HG02885 (cell line): ENCODE measurements around the gene MAN2A1.

Source experiments
- ATAC-seq: cut with Tn5 transposase; IDR thresholded peaks from one replicate; pipeline ENCODE4 v1.9.1; 2021; ENCODE audit warnings: mild to moderate bottlenecking; ENCODE audit not compliant: unreplicated experiment, poor library complexity

MAN2A1 gene

GRCh38 chr5:109704282-109704952 lies 14.7 kb downstream of the MAN2A1 start:
- ATAC-seq, result no peak

DNA sequence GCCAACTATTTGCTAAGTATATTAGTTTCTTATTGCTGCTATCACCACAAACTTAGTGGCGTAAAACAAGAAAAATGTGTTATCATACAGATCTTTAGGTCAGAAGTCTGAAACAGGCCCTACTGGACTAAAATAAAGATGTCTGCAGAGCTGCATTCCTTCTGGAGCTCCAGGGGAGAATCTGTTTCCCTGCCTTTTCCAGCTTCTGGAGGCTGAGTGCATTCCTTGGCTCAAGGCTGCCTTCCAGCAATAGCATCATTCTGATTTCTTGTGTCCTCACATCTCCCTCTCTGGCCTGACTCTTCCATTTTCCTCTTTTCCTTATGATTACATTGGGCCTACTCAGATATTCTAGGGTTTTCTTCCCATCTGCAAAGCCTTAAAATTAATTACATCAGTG lies 15.9 kb downstream of the MAN2A1 start:
- no peak for ATAC-seq

GRCh38 chr5:109706095-109706494 lies 16.4 kb downstream of the MAN2A1 start:
- no peak for ATAC-seq

DNA sequence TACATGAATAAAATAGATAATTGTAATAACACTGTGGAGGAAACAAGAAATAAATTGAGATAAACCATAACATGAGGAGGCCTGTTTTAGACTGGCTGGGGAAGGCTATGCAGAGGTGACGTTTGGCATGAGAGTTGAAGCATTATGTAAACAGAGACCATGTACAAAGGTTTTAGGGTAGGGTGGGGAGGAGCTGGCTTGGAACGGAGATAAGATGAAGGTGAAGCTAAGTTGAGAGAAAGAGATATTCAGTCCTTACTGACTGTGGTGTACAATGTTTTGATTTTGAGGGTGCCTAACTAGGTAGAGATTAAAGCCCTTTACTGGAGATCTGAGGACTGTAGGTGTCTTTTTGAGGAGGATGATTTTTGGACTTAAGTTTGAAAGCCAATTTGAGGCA lies 17.8 kb downstream of the MAN2A1 start:
- no peak for ATAC-seq

DNA sequence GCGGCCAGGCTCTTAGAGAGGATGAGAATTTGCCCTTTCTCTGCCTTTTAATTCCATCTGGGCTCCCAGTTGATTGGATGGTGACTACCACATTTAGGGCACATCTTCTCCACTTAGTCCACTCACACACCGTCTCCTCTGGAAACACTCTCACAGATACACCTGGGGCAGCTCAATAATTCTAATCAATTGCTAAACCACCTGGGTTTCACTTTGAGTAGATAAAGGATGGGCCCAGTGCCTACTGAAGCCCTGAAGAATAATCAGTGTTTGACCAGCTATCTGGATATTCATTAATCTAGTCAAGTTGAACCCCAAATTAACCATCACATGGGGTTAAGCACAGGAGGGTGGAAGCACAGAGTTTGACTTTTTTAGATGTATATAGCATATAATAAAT lies 19.1 kb downstream of the MAN2A1 start:
- ATAC-seq, result no peak

DNA sequence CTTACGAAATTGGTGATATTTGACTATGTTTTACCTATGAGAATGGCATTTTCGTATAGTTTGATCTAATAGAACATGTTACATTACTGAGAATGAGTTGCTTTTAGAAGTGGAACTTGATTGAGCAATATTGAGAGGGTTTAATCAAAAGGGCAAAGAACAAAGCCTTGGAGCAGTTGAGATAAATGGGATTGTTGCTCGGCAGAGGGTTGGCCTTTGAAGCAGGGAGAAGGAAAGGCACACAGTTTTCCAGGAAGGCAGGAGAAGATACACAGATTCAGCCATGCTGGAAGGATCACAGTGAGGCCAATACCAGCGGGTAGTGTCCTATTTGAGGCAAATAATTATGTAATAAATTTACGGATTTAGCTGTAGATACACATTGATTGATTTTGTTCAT lies 19.5 kb downstream of the MAN2A1 start:
- no peak for ATAC-seq

DNA sequence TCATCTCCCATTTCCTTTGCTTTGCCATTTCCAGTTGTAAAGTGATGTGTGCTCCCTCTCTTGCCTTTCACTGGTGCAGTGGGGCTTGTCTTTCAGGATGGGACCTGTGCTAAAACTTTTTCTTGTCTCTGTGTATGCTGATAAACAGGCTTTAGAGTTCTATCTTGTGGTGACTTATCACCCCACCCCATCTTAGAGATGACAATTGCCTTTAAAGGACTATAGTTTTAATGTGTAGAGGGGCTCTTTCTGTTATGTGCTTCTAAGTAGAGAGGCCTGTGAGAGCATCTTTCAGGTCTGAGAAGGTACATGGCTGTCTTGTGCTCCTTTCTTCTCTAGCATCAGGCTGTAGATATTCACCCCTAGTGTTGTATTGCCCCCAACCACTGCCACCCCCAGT lies 21.9 kb downstream of the MAN2A1 start:
- no peak for ATAC-seq

DNA sequence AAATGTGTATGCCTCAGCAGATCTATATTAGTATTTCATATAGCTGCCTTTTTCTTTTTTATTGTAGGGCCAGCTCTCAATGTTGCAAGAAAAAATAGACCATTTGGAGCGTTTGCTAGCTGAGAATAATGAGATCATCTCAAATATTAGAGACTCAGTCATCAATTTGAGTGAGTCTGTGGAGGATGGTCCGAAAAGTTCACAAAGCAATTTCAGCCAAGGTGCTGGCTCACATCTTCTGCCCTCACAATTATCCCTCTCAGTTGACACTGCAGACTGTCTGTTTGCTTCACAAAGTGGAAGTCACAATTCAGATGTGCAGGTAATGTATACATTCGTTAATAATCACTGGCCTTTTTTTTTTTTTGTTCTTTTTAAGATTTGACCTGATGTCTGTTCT lies 23.7 kb downstream of the MAN2A1 start:
- no peak for ATAC-seq

DNA sequence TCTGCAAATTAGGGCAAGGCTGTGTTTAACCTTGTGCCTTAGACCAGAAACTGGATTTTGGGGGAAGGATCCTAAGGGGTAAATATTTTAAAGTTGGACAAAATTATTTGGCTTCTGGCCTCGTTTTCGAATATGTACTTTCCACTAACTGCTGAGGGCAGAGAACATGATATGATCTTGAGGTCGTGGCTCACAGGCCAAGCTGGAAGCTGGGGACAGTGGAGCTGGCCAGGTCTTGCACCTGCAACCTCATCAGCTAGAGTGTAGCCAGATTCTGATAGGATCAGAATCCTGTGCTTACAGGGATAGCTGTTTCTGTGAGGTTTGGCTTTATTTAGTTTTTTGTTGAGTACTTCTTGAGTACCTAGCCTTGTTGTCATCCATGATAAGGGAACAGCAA lies 24.9 kb downstream of the MAN2A1 start:
- no peak for ATAC-seq

- ATAC-seq, result no peak
Observed at GRCh38 chr5:109718216-109718615, 28.5 kb downstream of the MAN2A1 start.

DNA sequence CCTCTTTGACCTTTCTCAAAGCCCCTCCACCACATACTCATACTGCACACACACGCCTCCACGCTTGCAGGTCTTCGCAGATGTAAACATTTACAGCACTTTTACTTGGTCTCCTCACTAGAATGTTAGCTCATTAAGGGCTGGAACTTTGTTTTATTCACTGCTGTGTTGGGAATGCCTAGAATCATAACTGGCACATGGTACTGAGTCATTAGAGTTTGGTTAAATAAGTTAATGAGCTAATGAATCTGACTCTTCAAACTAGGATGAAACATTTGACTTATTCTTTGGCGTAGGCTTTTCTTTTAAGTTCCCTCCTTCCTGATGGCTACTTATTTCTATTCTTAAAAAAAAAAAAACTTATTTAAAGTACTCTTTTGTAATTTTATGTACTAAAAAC lies 28.9 kb downstream of the MAN2A1 start:
- ATAC-seq, result no peak

DNA sequence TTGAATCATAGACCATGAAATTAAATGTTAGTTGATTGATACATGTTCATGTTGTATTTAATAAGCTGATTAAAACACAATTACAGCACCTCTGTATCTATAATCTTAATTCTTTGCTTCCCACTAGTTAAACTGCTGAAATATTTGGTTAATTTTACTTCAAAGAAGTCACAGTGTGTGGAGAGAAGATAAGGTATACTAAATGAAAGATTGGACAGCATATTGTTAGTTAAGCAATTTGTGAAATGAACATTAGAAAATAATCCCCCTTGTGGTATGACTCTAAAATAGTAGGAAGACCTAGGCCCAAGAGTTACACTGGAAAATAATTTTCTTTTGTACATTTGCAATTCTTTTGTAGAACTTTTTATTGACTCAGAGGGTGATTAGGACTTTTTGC lies 30.3 kb downstream of the MAN2A1 start:
- no peak for ATAC-seq

DNA sequence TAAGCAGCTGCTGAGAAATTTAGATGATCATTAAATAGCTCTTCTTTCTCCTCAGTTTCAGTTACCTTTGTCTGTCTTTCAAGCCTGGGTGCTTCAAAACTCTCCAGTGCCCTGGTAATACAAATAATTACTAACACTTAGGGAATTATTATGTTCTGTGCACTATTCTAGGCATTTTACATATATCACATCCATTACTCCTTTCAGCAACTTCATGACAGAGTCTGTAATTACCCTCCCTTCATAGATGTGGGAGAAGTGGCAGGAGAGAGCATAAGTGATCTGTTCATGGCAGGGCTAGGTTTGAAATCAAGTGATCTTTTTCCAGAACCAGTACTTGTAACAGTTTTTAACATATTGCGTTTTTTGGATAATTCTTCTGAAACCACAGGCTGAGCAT lies 32.0 kb downstream of the MAN2A1 start:
- no peak for ATAC-seq

- ATAC-seq, result no peak
Observed at GRCh38 chr5:109723606-109724005, 33.9 kb downstream of the MAN2A1 start.

DNA sequence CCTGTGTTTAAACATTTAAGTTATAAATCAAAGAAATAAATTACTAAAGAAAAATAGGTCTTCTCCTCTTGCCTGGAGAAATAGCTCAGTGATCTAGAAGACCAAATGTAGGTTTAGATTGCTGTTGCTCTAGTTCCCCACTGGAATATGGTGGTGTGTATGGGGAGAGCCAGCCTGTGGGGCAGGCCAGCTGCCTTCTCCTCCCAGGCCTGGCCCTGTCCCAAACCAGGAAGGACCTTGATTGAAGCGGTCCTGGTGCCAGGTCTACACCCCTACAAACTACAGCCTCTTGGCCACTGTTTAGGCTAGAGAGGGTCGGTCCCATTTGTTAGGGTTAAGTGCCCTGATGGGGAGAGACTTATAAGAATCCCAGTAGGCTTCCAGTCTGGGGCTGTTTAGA lies 35.4 kb downstream of the MAN2A1 start:
- no peak for ATAC-seq

DNA sequence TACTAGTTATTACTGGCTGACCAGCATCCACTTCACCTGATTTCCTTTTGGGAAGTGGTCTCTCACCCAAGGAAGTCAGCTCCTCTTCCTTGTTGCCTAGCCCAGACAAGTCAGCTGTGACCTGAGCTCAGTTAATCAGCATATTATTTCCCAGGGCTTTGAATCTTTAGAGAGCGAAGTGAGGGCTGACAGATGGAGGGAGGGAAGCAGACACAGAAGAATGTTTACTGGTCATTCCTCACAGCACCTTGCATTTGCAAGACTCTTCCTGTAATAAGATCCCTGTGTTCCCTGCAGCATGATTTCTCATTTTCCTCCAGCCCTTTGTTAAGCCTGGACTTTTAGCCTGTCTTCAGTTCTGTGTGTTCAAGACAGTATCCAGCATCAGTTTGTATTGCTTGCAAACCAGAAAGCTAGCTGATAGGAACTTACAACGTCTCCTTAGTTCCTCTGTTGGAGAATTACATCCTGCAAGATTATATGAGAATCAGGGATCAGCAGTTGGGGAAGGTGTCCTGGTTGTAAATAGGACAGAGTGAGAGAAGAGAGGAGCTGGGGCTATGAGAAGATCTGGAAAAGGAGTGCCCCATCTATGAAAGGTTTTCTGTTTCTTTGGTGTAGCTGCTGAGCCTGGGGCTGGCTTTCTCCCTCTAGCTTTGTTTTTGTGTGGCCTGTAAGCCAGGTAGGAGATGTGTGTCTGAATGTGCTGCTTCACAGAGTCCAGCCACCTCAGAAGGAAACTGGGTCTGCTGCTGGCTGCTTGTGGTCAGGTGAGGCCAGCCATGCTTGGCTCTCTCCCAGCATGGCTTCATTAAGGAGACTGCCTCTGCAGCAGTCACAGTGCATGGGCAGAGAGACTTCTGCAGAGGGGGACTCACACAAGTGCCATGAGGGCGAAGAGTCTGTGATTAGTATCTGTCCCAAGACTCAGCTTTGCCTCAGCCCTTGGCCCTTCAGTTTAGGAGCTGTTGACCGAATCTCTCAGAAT lies 50.3 kb downstream of the MAN2A1 start:
- peak; percentile 89 for ATAC-seq

- no peak for ATAC-seq
Observed at GRCh38 chr5:109740966-109741365, 51.2 kb downstream of the MAN2A1 start.

GRCh38 chr5:109741390-109741789 lies 51.7 kb downstream of the MAN2A1 start:
- ATAC-seq, result no peak

GRCh38 chr5:109743041-109743531 lies 53.4 kb downstream of the MAN2A1 start:
- ATAC-seq, result no peak

GRCh38 chr5:109743770-109744212 lies 54.1 kb downstream of the MAN2A1 start:
- ATAC-seq, result no peak

GRCh38 chr5:109744261-109744660 lies 54.5 kb downstream of the MAN2A1 start:
- no peak for ATAC-seq
